Activated CD8-positive, alpha-beta T cell treated with anti-CD3 and anti-CD28 coated beads for 36 hours (primary cell): Measurements from ENCODE around the gene FBXO3. TPM values are rescaled to one million over a fixed set of nuclear protein-coding genes. Genes with fewer than 3 reads are reported as not detected.

Source experiments
- ATAC-seq: fragments of 200-7000 bp; cut with Tn5 transposase; one replicate; pipeline ENCODE4 v1.10.0; 2021; ENCODE audit warnings: mild to moderate bottlenecking, moderate library complexity
- CTCF ChIA-PET: fragments of 350-600 bp; sonication (Branson Sonifier 250); formaldehyde crosslinking; loops from one replicate; lab custom pipeline; 2021; ENCODE audit warnings: antibody characterized with exemption; lab: Charles Lee
- POLR2A ChIA-PET: fragments of 350-600 bp; sonication (Branson Sonifier 250); formaldehyde crosslinking; loops from one replicate; lab custom pipeline; 2021; ENCODE audit warnings: antibody characterized with exemption; lab: Charles Lee
- DNase-seq: peaks from one replicate; pipeline ENCODE4 v3.0.0-alpha.2; 2020
- H3K27ac Mint-ChIP-seq: one replicate; pipeline ENCODE4 v1.8.0; 2021; ENCODE audit warnings: mild to moderate bottlenecking, mixed read lengths
- H3K27me3 Mint-ChIP-seq: one replicate; pipeline ENCODE4 v1.8.0; 2021; ENCODE audit warnings: mixed read lengths
- H3K36me3 Mint-ChIP-seq: one replicate; pipeline ENCODE4 v1.8.0; 2021; ENCODE audit warnings: low read depth, mixed read lengths
- H3K4me1 Mint-ChIP-seq: one replicate; pipeline ENCODE4 v1.8.0; 2021; ENCODE audit warnings: low read depth, mixed read lengths
- H3K4me3 Mint-ChIP-seq: one replicate; pipeline ENCODE4 v1.8.0; 2021; ENCODE audit warnings: mild to moderate bottlenecking, moderate library complexity, mixed read lengths
- H3K9me3 Mint-ChIP-seq: one replicate; pipeline ENCODE4 v1.8.0; 2021; ENCODE audit warnings: mixed read lengths
- intact Hi-C: fragments of 100-400 bp; cut with micrococcal nuclease; formaldehyde crosslinking; loops from one replicate; pipeline ENCODE4 v1.10.0; 2022
- total RNA-seq, 2 experiments: library from RNA; stranded (reverse); gene quantifications; one replicate each; pipeline ENCODE4 v1.2.3, GENCODE V29; 2021
- TF ChIP-seq, protein P1 (sequence below): fragments of 200-600 bp; IDR thresholded peaks from one replicate; pipeline ENCODE4 v1.8.0; 2022; ENCODE audit warnings: antibody characterized with exemption, mild to moderate bottlenecking

FBXO3 gene
- total RNA-seq, 2 experiments from 2014 or later, result 9.0 to 11.5 TPM

DNA sequence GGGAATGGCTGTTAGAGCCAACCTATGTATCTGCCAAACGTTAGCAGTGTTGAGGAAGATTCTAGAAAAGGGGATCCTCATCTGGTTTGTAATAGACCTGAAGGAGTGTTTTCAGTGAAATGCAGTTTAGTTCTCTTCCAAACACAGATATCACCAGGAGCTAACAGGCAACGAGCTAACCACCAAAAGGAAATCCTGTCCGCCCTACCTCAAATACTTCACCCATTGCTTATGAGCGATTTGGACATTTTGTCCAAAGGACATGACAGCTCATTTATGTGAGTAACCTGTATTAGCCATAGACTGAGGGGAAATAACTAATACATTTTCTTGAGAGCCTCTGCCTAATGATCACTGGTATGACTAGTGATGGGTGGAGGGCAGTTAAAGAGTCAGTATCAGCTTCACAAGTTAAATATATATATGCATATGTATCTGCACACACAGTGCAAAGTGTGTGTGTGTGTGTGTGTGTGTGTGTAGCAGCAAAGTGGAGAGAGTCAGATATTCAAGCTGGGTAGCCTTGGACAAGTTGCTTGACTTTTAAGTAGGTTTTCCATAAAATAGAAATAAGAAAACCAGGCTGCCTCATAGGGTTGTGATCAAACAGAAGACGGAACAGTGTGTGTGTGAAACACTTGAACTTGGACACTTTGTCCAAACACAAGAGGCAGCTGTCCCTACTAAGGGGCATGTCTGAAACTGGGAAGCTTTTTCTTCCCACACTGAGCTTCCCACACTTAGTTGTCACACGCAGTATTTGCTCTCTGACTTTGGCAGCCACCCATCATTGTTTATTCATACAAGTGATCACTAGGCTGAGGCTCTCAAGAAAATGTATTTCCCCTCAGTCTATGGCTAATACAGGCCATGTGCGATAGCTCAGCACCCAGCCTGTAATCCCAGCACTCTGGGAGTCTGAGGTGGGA lies 72.8 kb downstream of the FBXO3 start:
- Mint-ChIP-seq H3K4me3 (peak overlapping the region; percentile 82), H3K36me3 (no peaks in the 10 kb centered on the region), H3K27ac (peak overlapping the region; percentile 37), H3K27me3 (peaks cover 3% of the 10 kb centered on the region), H3K4me1 (peaks cover 13% of the 10 kb centered on the region), H3K9me3 (no peaks in the 10 kb centered on the region)
- ChIA-PET POLR2A (interaction anchor here (0.7 to 1.9 kb wide), 4 partner anchors 8 to 51 kb away, joined by 3 to 9 read pairs (median 4); partner anchors contain the start of gene CD59), CTCF (interaction anchor here (0.7 to 3.7 kb wide), 4 partner anchors 13 to 58 kb away, joined by 3 to 23 read pairs (median 9); no protein-coding TSS in a partner anchor)
- TF ChIP-seq, protein P1, sequence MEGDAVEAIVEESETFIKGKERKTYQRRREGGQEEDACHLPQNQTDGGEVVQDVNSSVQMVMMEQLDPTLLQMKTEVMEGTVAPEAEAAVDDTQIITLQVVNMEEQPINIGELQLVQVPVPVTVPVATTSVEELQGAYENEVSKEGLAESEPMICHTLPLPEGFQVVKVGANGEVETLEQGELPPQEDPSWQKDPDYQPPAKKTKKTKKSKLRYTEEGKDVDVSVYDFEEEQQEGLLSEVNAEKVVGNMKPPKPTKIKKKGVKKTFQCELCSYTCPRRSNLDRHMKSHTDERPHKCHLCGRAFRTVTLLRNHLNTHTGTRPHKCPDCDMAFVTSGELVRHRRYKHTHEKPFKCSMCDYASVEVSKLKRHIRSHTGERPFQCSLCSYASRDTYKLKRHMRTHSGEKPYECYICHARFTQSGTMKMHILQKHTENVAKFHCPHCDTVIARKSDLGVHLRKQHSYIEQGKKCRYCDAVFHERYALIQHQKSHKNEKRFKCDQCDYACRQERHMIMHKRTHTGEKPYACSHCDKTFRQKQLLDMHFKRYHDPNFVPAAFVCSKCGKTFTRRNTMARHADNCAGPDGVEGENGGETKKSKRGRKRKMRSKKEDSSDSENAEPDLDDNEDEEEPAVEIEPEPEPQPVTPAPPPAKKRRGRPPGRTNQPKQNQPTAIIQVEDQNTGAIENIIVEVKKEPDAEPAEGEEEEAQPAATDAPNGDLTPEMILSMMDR, result no peak
- intact Hi-C loops, result no loop called here
- ATAC-seq (no peak), DNase-seq (no peak)

DNA sequence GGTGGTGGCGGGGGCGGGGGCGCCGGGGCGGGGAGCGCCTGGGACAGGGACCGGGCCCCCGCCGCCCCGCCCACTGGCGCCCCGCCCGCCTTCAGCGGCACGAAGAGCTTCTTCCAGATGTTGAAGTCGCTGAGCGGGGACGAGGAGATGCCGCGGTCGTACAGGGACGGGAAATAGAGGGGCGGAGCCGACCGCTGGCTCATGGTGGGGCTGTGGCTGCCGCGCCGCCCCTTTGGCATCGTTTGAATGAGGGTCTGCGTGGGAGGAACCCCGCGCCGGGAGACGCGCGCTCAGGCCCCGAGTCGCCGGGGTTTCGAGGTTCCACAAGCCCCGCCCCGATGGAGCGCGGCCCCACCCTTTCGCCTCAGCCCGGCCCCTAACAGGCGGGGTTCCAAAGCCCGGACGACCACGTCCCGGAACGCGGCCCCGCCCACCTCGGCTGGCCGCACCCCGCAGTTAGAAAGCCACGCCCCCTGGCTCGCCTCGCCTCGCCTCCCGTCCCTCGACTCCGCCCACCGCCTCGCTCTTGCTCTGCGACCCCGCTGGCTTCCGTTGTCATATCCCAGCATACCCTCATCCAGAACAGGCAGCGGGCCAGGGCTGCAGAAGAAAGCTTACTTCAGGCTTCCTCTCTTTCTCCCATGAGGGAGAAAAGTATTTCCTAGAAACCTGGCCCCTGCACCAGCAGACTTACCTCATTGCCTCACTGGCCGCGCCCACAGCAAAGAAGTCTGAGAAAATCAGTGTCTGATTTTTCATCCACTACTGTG lies 73.6 kb downstream of the FBXO3 start, which contains the start of gene C11orf91:
TSS of gene C11orf91 (minus strand) at position 325 of the 770 bp plus-strand sequence. CDS start at position 239, 86 bp downstream.
- ChIA-PET POLR2A (interaction anchor here (0.7 to 1.9 kb wide), 5 partner anchors 9 to 431 kb away, joined by 3 to 9 read pairs (median 4); partner anchors contain the start of gene CD59), CTCF (interaction anchor here (0.7 to 3.7 kb wide), 6 partner anchors 14 to 129 kb away, joined by 3 to 23 read pairs (median 4); no protein-coding TSS in a partner anchor)
- DNase-seq (peak; percentile 95), ATAC-seq (peak; percentile 95)
- peaks cover 7% of the 10 kb centered on the region for H3K27me3 Mint-ChIP-seq
- H3K27ac Mint-ChIP-seq, result peak within 1 kb of the TSS; percentile 37
- H3K9me3 Mint-ChIP-seq, result no peaks in the 10 kb centered on the region
- peak within 1 kb of the TSS; percentile 82 for H3K4me3 Mint-ChIP-seq
- TF ChIP-seq, protein P1, result no peak
- peaks cover 17% of the 10 kb centered on the region for H3K4me1 Mint-ChIP-seq
- H3K36me3 Mint-ChIP-seq, result no peaks in the 10 kb centered on the region
- intact Hi-C loops, result no loop called here

DNA sequence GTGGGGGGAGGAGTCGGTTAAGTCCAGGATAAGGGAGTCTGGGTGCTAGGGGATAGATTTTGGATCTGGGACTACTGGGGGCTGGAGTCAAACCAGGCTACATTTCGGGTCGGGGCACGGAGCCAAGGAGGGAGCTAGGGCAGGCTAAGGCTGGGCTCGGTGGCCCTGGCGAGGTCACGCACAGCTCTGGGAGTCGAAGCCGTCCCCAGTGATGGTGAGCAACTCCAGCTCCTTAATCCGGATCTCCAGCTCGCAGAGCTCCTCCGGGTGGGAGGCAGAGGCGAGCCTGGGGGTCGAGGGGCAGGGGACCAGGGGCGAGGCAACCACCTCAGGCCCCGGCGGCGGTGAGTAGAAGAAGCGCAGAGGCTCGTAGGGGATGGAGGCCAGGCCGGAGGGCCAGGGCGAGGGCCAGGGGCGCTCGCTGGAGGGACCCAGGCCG lies 74.2 kb downstream of the FBXO3 start:
- H3K36me3 Mint-ChIP-seq, result no peaks in the 10 kb centered on the region
- ATAC-seq (no peak), DNase-seq (no peak)
- ChIA-PET CTCF (interaction anchor here (1.0 to 3.7 kb wide), 3 partner anchors 13 to 129 kb away, joined by 3 to 23 read pairs (median 4); no protein-coding TSS in a partner anchor), POLR2A (interaction anchor here (0.7 to 1.6 kb wide), 4 partner anchors 13 to 430 kb away, joined by 3 to 6 read pairs (median 3); no protein-coding TSS in a partner anchor)
- TF ChIP-seq, protein P1, result no peak
- H3K4me3 Mint-ChIP-seq, result peak overlapping the region; percentile 61
- H3K9me3 Mint-ChIP-seq, result no peaks in the 10 kb centered on the region
- H3K4me1 Mint-ChIP-seq, result peaks cover 17% of the 10 kb centered on the region
- intact Hi-C loops, result no loop called here
- no peak overlapping the region for H3K27ac Mint-ChIP-seq
- peaks cover 7% of the 10 kb centered on the region for H3K27me3 Mint-ChIP-seq

DNA sequence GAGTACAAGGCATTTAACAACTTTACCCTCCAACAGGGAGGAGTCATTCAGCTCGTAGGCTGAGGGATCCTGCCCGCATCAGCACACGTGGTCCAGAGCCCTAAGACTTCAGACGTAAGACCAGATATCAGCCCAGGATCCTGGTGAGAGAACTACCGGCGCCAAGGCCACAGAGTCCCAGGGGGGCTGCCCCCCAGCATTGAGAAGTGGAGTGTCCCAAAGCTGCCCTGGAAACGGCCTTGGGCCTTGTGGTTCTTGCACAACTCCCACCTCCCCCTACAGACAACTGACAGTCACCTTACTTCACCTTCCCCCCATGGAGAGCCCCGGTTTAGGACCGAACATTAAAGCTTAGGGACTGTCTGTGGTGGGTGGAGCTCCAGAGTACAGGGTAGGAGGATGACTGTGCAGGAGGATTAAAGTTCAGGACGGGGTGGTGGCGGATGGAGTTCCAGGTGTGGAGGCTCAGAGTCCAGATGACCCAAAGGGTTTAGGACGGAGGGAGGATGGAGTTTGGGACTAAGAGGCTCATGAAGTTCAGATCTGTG lies 74.7 kb downstream of the FBXO3 start:
- intact Hi-C loops, result no loop called here
- ATAC-seq, result no peak
- Mint-ChIP-seq H3K27ac (no peak overlapping the region), H3K4me1 (peaks cover 17% of the 10 kb centered on the region), H3K36me3 (no peaks in the 10 kb centered on the region), H3K4me3 (peak overlapping the region; percentile 61), H3K27me3 (peaks cover 7% of the 10 kb centered on the region), H3K9me3 (no peaks in the 10 kb centered on the region)
- TF ChIP-seq, protein P1, result no peak
- ChIA-PET CTCF (interaction anchor here (1.0 to 3.7 kb wide), 3 partner anchors 13 to 130 kb away, joined by 3 to 23 read pairs (median 4); no protein-coding TSS in a partner anchor), POLR2A (interaction anchor here (0.7 to 1.6 kb wide), 2 partner anchors 14 to 75 kb away, joined by 3 to 6 read pairs; no protein-coding TSS in a partner anchor)
- DNase-seq, result no peak
